Measurements from ENCODE around the gene HYDIN.

HYDIN gene

GRCh38 chr16:70758786-70759185 lies 471.7 kb downstream of the HYDIN start:
- DNase-seq: no peak
